Endodermal cell (in vitro differentiated cells): ENCODE data around the gene NPPC. TPM values are rescaled to one million over a fixed set of nuclear protein-coding genes. Genes with fewer than 3 reads are reported as not detected.

Experiments used
- DNase-seq: peaks from one replicate; pipeline ENCODE4 v3.0.0-alpha.2; 2017
- H3K27ac ChIP-seq: 2 replicates; pipeline ENCODE4 v1.5.1; 2013; ENCODE audit warnings: mild to moderate bottlenecking, low read depth, low read length, moderate library complexity
- H3K27me3 ChIP-seq: 2 replicates; pipeline ENCODE4 v1.6.1; 2013; ENCODE audit warnings: mild to moderate bottlenecking, low read length, moderate library complexity; ENCODE audit not compliant: insufficient read depth, control insufficient read depth, poor library complexity, severe bottlenecking
- H3K36me3 ChIP-seq: 2 replicates; pipeline ENCODE4 v1.7.0; 2013; ENCODE audit warnings: mild to moderate bottlenecking, low read length, moderate library complexity; ENCODE audit not compliant: control insufficient read depth, insufficient read depth
- H3K4me1 ChIP-seq: one replicate; pipeline ENCODE4 v1.7.0; 2013; ENCODE audit warnings: low read length; ENCODE audit not compliant: control insufficient read depth, insufficient read depth
- H3K4me3 ChIP-seq: 2 replicates; pipeline ENCODE4 v1.5.1; 2013; ENCODE audit warnings: mild to moderate bottlenecking, low read length, moderate library complexity
- H3K9ac ChIP-seq: 2 replicates; pipeline ENCODE4 v1.6.1; 2013; ENCODE audit warnings: mild to moderate bottlenecking, low read length, moderate library complexity; ENCODE audit not compliant: poor library complexity, severe bottlenecking; ENCODE audit errors: extremely low read depth
- H3K9me3 ChIP-seq: 2 replicates; pipeline ENCODE4 v1.6.1; 2013; ENCODE audit warnings: mild to moderate bottlenecking, low read length, moderate library complexity; ENCODE audit not compliant: control insufficient read depth
- H3K27ac Mint-ChIP-seq: 2 replicates; pipeline ENCODE4 v1.8.0; 2020; ENCODE audit warnings: mixed read lengths
- H3K27me3 Mint-ChIP-seq: 2 replicates; pipeline ENCODE4 v1.8.0; 2021; ENCODE audit warnings: mild to moderate bottlenecking, mixed read lengths; ENCODE audit not compliant: insufficient read depth
- H3K36me3 Mint-ChIP-seq: 2 replicates; pipeline ENCODE4 v1.8.0; 2020; ENCODE audit warnings: low read depth, mixed read lengths
- H3K4me1 Mint-ChIP-seq: 2 replicates; pipeline ENCODE4 v1.8.0; 2020; ENCODE audit warnings: mixed read lengths
- H3K4me3 Mint-ChIP-seq: 2 replicates; pipeline ENCODE4 v1.8.0; 2020; ENCODE audit warnings: mild to moderate bottlenecking, moderate library complexity, mixed read lengths
- H3K9me3 Mint-ChIP-seq: 2 replicates; pipeline ENCODE4 v1.8.0; 2020; ENCODE audit warnings: mild to moderate bottlenecking, mixed read lengths
- CTCF ChIP-seq: fragments of 200-600 bp; sonication (generic); conservative IDR thresholded peaks from 2 replicates; pipeline ENCODE4 v1.5.0; 2021; ENCODE audit warnings: antibody characterized with exemption, mild to moderate bottlenecking
- WGBS, 2 experiments: methylation state at CpG; one replicate each; pipeline versions ENCODE4 v1.1.5 to v1.1.7; 2013; ENCODE audit warnings: missing lambda C conversion rate in 2 of 2, mixed read lengths in 1 of 2; ENCODE audit not compliant: insufficient coverage in 1 of 2, insufficient read length in 1 of 2; 5-methylcytosine and 5-hydroxymethylcytosine counted together
- total RNA-seq, 2 donors: library from RNA; stranded (reverse); fragmentation: NEBNext Ultra II Directional in 1 of 2; extraction: Animal tissue kit (Norgen Biotek cat#: 25700) in 1 of 2; gene quantifications; 2 replicates in 1 of 2; 3 replicates in 1 of 2; pipeline ENCODE4 v1.2.1, GENCODE V29; 2021

The NPPC gene
- total RNA-seq, 2 donors from 2014 or later, result 0.84 TPM; not detected in 1

DNA sequence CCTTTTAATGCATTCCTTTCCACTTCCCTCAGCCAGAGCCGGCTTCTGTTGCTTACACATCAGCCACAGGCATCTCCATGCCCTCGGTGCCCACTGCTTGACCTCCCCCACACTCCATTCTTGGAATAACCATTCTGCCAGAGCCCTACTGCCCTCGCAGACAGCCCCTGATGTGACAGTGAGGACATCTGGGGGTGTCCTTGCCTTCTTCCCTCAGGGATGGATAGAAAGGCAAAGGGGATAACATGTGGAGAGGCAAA, 6.4 kb upstream of the NPPC start:
- Mint-ChIP-seq H3K36me3 (no peaks in the 10 kb centered on the region), H3K4me3 (no peak overlapping the region), H3K4me1 (no peaks in the 10 kb centered on the region), H3K9me3 (no peaks in the 10 kb centered on the region), H3K27me3 (peaks cover 42% of the 10 kb centered on the region), H3K27ac (no peak overlapping the region)
- H3K4me3 ChIP-seq, result no peak overlapping the region
- peaks cover 28% of the 10 kb centered on the region for H3K27me3 ChIP-seq
- no peaks in the 10 kb centered on the region for H3K9me3 ChIP-seq
- H3K27ac ChIP-seq, result no peak overlapping the region
- H3K36me3 ChIP-seq, result no peaks in the 10 kb centered on the region
- DNase-seq, result no peak
- H3K4me1 ChIP-seq, result no peaks in the 10 kb centered on the region
- TF ChIP-seq CTCF, result no peak
- 92 to 93% methylated on average over 2 to 3 of the region's 3 CpGs for WGBS, 2 experiments
- H3K9ac ChIP-seq, result no peak overlapping the region

DNA sequence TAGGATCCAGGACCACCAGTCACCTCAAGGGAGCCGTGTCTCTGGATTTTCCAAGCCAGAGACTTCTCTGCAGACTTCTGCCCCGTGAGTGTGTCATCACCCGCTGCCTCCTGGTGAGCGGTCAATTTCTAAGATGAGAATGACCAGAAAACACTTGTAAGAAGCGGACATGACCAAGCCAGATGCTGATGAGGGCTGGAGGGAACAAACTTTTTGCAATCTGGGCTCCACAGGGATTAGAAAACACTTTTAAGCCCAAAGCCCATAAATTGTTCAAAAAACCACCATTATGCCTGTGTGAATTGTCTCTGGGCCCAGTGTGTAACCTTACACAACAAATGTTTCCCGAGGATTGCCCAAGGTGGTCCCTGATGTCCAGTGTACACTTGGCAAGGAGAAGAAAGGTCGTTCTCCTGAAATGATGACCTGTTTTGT, 5.3 kb upstream of the NPPC start:
- Histone ChIP-seq H3K4me3 (no peak overlapping the region), H3K36me3 (no peaks in the 10 kb centered on the region), H3K27me3 (peaks cover 40% of the 10 kb centered on the region), H3K27ac (no peak overlapping the region), H3K4me1 (no peaks in the 10 kb centered on the region), H3K9me3 (no peaks in the 10 kb centered on the region), H3K9ac (no peak overlapping the region)
- H3K4me3 Mint-ChIP-seq, result no peak overlapping the region
- 88% methylated on average over 5 to 7 of the region's 7 CpGs for WGBS, 2 experiments
- H3K36me3 Mint-ChIP-seq, result no peaks in the 10 kb centered on the region
- no peaks in the 10 kb centered on the region for H3K9me3 Mint-ChIP-seq
- TF ChIP-seq CTCF, result no peak
- H3K27ac Mint-ChIP-seq, result no peak overlapping the region
- H3K27me3 Mint-ChIP-seq, result peaks cover 53% of the 10 kb centered on the region
- DNase-seq, result no peak
- H3K4me1 Mint-ChIP-seq, result peaks cover 6% of the 10 kb centered on the region

- no peak for TF ChIP-seq CTCF
- Histone ChIP-seq H3K9me3 (no peaks in the 10 kb centered on the region), H3K9ac (no peak overlapping the region), H3K27me3 (peaks cover 46% of the 10 kb centered on the region), H3K4me3 (no peak overlapping the region), H3K36me3 (no peaks in the 10 kb centered on the region), H3K4me1 (no peaks in the 10 kb centered on the region), H3K27ac (no peak overlapping the region)
- Mint-ChIP-seq H3K4me3 (no peak overlapping the region), H3K27ac (no peak overlapping the region), H3K9me3 (no peaks in the 10 kb centered on the region), H3K4me1 (peaks cover 7% of the 10 kb centered on the region), H3K36me3 (no peaks in the 10 kb centered on the region), H3K27me3 (peaks cover 60% of the 10 kb centered on the region)
- no peak for DNase-seq
- 91% methylated on average over 8 of the region's 8 CpGs for WGBS, 2 experiments
Observed at GRCh38 chr2:231930593-231931281, 4.5 kb upstream of the NPPC start.
